Superior temporal gyrus (tissue), 1 donor: ENCODE measurements around the gene HAUS7.
"Not testable (repeated sequence)": the region's sequence is repeated elsewhere in the genome, so short reads cannot be mapped to it uniquely, and the experiment has no call there.

ENCODE experiments used
- DNase-seq: peaks from one replicate; pipeline ENCODE4 v3.0.0-alpha.2; 2016; ENCODE audit errors: extremely low spot score

Gene HAUS7

DNA sequence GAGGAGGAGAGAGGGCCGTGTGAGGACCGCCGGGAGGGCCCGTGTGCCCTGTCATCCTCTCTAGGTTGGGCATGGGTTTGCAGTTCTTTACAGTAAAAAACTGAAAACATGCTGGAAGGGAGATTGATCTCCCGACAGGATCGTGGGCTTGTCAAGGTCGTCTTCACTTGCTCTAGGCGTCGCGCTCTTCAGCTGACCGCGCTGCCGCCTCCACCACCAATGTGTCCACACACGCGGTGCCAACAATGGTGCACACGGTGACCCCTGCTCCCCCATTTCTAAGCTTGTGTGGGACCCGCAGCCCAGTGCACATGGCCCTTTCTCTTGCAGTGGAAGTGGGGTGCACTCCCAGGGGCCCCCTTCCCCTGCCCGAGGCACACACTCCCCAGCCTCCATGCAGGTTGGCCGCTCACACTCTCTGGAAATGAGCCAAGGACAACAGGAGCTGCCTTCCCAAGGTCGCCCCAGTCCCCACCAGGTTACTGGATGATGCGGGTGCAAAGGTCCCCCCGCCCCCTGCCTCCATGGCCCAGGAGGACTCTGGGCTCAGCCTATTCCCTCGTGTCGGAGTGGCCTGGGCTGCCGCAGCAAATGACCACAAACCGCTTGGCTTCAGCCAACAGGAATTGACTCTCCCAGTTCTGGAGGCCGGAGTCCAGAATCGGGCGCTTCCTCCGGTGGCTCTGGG is 60.8 kb downstream of the HAUS7 start:
- no peak for DNase-seq

DNA sequence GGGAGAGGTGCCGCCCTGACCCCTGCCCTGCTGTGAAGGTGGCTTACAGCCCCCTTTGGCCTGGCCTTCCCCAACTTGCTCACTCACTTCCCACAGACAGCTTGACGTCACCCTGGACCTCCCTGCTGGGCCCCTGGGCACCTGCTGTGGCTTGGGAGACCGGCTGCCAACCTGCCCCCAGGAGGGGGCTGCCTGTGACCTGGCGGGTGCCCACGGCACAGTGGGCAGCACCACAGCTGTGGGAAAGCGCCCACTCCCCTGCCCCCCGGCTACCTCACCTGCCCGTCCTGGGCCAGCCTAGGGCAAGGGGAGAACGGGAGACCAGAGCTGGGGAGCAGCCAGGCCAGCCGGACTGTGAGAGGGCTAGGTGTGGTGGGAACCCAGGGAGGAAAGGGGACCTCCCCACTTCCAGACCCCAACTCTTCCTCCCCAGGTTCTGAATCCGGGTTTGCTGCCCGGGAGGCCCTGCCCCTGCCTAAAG is 61.5 kb downstream of the HAUS7 start:
- DNase-seq, result no peak

DNA sequence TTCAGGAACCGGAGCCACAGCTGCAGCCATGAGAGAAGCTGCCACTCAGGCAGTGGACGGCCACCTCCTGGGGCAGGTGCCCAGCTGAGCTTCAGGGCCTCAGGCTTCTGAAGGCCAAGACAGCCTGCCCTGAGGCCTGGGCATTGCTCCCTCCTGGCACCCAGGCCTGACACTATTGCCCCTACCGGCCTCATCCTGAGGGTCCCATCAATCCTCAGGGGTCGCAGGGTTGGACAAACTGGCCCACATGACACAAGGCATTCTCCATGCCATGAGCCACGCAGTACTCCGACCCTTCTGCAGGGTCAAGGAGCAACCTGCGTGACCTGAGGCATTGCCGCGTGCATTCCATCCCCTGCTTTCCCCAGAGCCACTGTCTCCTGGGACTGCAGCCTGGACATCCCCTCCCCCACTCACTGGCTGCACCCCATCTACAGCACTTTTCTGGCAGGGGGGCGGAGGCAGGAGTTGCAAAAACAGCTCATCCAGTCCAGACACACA is 62.1 kb downstream of the HAUS7 start:
- DNase-seq, result no peak

DNA sequence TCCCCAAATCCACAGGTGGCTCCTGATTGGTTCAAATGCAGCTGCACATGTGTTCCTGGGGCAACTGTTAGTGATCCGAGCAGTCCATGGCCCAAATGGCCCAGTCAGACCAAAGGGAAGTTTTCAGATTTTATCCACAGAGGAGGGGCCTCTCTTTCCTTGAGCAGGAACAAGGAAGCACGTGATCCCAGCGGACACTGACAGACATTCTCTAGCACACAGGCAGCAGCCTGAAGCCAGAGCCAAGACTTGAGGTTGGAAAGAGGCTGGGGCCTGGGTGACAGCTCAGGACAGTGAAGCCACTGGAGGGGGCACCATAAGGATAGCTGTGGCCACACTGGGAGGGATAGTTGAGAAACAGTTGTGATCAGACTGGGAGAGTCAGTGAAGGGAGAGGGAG is 62.6 kb downstream of the HAUS7 start:
- DNase-seq, result no peak

DNA sequence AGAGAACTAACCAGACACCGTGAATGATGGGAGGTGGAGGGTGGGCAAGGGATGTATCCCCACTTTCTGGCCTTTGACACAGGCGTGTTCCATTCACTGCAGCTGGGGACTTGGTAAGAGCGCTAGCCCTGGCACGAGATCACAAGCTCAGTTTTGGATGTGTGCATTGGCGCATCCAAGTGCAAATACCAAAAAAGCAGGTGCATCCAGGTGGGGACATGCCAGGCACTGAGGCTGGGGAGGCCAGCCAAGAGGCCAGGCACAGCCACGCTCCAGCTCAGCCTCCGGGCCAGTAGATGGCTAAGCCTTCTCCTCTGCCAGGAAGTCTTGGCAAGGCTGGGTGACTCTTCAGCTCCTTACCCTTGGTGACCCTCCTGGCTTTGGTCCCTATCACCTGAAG is 63.5 kb downstream of the HAUS7 start:
- DNase-seq, result no peak

DNA sequence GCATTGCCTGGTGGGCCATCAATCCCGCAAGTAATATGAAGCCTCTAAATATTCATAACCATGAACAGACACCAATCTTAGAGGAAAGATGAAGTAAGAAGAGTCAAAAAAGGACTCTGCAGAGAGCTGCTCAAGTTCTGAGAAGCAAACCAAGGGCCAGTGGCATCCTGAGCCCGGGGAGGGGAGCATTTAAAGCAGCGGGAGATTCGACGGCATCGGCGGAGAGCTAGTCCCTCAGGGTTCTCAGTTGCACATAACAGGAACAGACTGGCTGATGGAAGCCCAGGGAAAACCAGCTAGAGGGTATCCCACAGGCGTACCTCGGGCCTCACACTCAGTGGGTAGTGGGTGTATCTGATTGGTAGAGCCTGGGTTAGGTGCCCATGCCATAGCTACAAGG is 64.4 kb downstream of the HAUS7 start:
- no peak for DNase-seq

DNA sequence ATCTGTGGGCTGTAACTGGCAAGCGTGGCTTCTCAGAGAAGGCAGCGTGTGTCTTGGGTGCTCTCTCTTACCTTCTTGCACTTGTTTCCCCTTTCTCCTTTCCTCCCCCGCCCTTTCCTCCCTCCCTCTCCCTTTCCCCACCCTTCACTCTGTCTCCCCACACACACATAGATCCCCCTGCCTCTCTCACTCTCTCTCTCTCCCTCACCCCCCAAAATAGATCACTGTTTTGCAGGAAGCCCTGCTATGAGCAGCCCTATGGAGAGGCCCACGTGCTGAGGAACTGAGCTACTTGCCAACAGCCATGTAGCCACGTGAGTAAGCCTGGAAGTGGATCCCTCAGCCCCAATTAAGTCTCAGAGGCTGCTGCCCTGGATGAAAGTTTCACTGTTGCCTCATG is 65.0 kb downstream of the HAUS7 start:
- no peak for DNase-seq

DNA sequence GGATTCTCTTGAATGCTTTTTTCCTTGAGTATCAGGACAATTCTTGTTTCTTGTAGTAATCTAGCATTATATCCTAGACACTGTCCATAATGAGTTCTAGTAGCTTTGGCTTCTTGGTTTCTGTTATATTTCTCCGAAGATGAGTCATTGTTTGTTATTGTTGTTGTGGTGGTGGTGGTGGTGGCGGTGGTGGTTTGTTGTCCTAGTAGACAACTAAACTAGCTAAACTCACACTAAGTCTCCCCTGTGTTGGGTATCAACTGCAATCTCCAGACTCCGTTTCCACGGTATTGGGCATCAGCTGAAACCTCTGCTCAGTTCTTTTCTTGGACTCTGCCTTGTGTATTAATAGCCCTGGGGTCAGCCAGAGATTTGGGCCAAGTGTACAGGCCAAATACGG is 66.0 kb downstream of the HAUS7 start:
- not testable (repeated sequence) for DNase-seq

DNA sequence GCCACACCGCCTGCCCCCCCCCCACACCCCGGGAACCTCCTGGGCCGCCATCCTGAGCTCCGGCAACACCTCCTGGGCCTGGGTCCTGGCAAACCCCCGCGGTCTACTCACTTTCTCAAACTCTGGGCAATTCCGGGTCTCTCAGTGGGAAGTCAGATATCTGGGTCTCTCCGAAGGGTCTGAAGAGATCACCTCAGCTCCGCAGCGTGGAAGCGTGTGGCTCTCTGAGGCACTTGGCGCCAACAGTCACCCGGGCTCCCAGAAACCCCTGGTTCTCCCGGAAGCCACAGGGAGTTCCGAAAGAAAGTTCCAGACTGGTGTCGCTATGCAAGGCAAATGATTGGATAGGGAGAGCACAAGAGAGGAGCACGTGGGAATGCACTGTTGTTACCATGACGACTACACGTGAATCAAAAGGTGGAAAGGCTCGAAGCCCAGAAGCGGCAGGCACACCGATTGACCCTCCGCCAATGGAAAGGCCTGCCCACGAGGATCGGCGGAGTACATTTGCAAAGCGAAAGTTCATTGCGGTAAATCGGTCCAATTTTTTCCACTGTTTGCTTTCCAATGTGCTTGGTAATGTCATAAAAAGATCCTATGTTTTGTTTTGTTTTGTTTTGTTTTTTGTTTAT is 69.1 kb downstream of the HAUS7 start, which contains the start of gene PNMA6E:
Gene PNMA6E, minus strand, starts transcription at position 218 of the 632 bp plus-strand sequence. CDS start 2,501 bp downstream, outside the sequence.
- DNase-seq, result no peak

DNA sequence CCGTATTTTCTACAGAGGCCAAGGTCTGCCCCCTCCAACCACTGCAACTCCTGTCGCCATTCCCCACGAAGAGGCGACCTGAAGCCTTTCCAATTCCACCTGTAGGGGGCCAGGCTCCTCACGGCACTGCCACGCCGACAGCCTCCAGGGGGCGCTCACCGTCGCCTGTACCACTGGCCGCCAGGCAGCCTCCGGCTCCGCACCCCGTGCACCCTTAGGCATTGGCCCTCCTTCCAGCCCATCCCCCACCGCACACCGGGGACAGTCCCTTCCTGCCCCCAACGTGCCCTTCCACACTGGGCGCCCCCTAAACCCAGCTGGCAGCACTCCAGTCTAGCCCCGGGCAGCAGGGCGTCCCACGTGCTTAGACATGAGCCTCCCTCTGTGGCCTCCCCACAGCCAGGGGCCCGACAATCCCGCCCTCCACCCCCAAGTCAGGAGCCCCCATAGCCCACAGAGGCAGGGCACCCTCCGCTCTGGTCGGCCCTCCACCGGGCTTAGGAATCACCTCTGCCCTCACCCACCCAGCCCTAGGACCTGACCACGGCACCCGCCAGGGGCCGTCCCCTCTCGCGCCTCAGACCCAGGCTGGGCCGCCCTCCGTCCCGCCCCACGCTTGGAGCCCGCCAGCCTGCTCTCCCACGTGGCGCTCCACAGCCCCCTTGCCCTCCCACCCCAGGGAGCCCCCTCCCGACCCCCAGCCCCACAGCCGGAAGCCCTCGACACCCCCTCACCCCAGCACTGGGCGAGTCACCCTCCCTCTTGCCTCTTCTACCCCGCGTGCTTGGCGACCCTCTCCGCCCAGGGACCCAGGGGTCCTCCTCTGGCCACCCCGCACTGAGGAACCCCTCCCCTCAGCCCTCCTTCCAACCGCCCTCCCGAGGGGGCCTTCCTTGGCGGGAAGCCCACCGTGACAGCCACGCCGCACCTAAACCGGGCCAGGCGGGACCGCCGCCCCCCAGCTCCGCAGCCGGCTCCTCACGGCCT is 69.9 kb downstream of the HAUS7 start:
- DNase-seq, result no peak

DNA sequence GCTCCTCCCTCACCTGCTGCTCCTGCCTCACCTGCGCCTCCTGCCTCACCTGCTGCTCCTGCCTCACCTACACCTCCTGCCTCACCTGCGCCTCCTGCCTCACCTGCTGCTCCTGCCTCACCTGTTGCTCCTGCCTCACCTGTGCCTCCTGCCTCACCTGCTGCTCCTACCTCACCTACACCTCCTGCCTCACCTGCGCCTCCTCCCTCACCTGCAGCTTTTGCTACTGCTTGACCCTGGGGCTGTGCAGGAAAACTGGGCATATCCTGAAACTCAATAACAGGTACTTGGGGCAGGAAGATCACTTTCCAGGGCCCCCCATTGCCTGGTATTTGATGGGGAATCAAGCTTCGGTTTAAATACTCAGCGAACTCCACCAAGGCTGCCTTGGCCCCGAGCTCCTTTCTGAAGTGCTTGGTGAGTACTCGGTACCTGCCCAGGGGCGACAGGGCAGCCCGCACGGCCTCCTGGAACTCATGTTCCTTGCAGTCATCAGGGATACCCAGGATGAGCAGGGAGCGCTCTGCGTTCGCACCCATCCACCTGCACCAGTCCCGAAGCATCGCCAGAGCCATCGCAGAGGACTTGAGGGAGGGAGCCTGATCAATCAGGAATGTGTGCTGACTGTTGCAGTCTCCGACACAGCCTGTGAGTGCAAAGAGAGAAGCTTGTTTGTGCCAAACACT is 72.0 kb downstream of the HAUS7 start:
- no peak for DNase-seq
